ENCODE measurements around the gene NUDT11. TPM values are rescaled to one million over a fixed set of nuclear protein-coding genes. Genes with fewer than 3 reads are reported as not detected.

The NUDT11 gene
- polyA plus RNA-seq, 1 donor: 5.3 TPM

- no peak overlapping the region for H3K4me3 ChIP-seq (ENCODE audit: low read length)
- H3K36me3 ChIP-seq (ENCODE audit: control insufficient read depth, insufficient read depth, low read length): no peaks in the 10 kb centered on the region
- no peaks in the 10 kb centered on the region for H3K27me3 ChIP-seq (ENCODE audit: control insufficient read depth, insufficient read depth, low read length)
- no peak overlapping the region for H3K27ac ChIP-seq (ENCODE audit: low read length)
- WGBS (ENCODE audit: insufficient coverage, low lambda C conversion rate): no CpG with 5 or more reads among the region's 1 CpG
- no peaks in the 10 kb centered on the region for H3K4me1 ChIP-seq (ENCODE audit: control insufficient read depth, insufficient read depth, low read length)
- no peaks in the 10 kb centered on the region for H3K9me3 ChIP-seq (ENCODE audit: control insufficient read depth, low read depth, low read length)
- no peak for DNase-seq
Measured at GRCh38 chrX:51476930-51477329, 19.5 kb downstream of the NUDT11 start.

- no CpG with 5 or more reads among the region's 4 CpGs for WGBS (ENCODE audit: insufficient coverage, low lambda C conversion rate)
- DNase-seq: no peak
- no peak overlapping the region for H3K27ac ChIP-seq (ENCODE audit: low read length)
Measured at GRCh38 chrX:51463322-51463721, 33.1 kb downstream of the NUDT11 start.

GRCh38 chrX:51461053-51462044 lies 35.0 kb downstream of the NUDT11 start:
- WGBS (ENCODE audit: insufficient coverage, low lambda C conversion rate): no CpG with 5 or more reads among the region's 15 CpGs
- Histone ChIP-seq H3K9me3 (ENCODE audit: control insufficient read depth, low read depth, low read length) (no peaks in the 10 kb centered on the region), H3K27ac (ENCODE audit: low read length) (no peak overlapping the region), H3K36me3 (ENCODE audit: control insufficient read depth, insufficient read depth, low read length) (no peaks in the 10 kb centered on the region), H3K4me3 (ENCODE audit: low read length) (no peak overlapping the region), H3K4me1 (ENCODE audit: control insufficient read depth, insufficient read depth, low read length) (no peaks in the 10 kb centered on the region), H3K27me3 (ENCODE audit: control insufficient read depth, insufficient read depth, low read length) (no peaks in the 10 kb centered on the region)
- no peak for DNase-seq

More at GRCh38 chrX:51463322-51463721, 33.1 kb downstream of the NUDT11 start:
- H3K9me3 ChIP-seq (ENCODE audit: control insufficient read depth, low read depth, low read length): no peaks in the 10 kb centered on the region
- H3K27me3 ChIP-seq (ENCODE audit: control insufficient read depth, insufficient read depth, low read length): no peaks in the 10 kb centered on the region
- no peaks in the 10 kb centered on the region for H3K36me3 ChIP-seq (ENCODE audit: control insufficient read depth, insufficient read depth, low read length)
- H3K4me1 ChIP-seq (ENCODE audit: control insufficient read depth, insufficient read depth, low read length): no peaks in the 10 kb centered on the region
- no peak overlapping the region for H3K4me3 ChIP-seq (ENCODE audit: low read length)

GRCh38 chrX:51459125-51459524 lies 37.3 kb downstream of the NUDT11 start:
- Histone ChIP-seq H3K27ac (ENCODE audit: low read length) (no peak overlapping the region), H3K27me3 (ENCODE audit: control insufficient read depth, insufficient read depth, low read length) (no peaks in the 10 kb centered on the region)
- DNase-seq: no peak

GRCh38 chrX:51456814-51457213 lies 39.6 kb downstream of the NUDT11 start:
- DNase-seq: no peak
- Histone ChIP-seq H3K36me3 (ENCODE audit: control insufficient read depth, insufficient read depth, low read length) (no peaks in the 10 kb centered on the region), H3K4me3 (ENCODE audit: low read length) (no peak overlapping the region), H3K27ac (ENCODE audit: low read length) (no peak overlapping the region), H3K4me1 (ENCODE audit: control insufficient read depth, insufficient read depth, low read length) (no peaks in the 10 kb centered on the region), H3K9me3 (ENCODE audit: control insufficient read depth, low read depth, low read length) (no peaks in the 10 kb centered on the region), H3K27me3 (ENCODE audit: control insufficient read depth, insufficient read depth, low read length) (no peaks in the 10 kb centered on the region)
- no CpG with 5 or more reads among the region's 1 CpG for WGBS (ENCODE audit: insufficient coverage, low lambda C conversion rate)

More at GRCh38 chrX:51459125-51459524, 37.3 kb downstream of the NUDT11 start:
- no peaks in the 10 kb centered on the region for H3K36me3 ChIP-seq (ENCODE audit: control insufficient read depth, insufficient read depth, low read length)
- no peaks in the 10 kb centered on the region for H3K9me3 ChIP-seq (ENCODE audit: control insufficient read depth, low read depth, low read length)
- no CpG with 5 or more reads among the region's 1 CpG for WGBS (ENCODE audit: insufficient coverage, low lambda C conversion rate)
- H3K4me1 ChIP-seq (ENCODE audit: control insufficient read depth, insufficient read depth, low read length): no peaks in the 10 kb centered on the region
- H3K4me3 ChIP-seq (ENCODE audit: low read length): no peak overlapping the region

- H3K4me1 ChIP-seq (ENCODE audit: control insufficient read depth, insufficient read depth, low read length): no peaks in the 10 kb centered on the region
- no peak overlapping the region for H3K27ac ChIP-seq (ENCODE audit: low read length)
- no peaks in the 10 kb centered on the region for H3K27me3 ChIP-seq (ENCODE audit: control insufficient read depth, insufficient read depth, low read length)
- no peak for DNase-seq
- H3K9me3 ChIP-seq (ENCODE audit: control insufficient read depth, low read depth, low read length): no peaks in the 10 kb centered on the region
- H3K4me3 ChIP-seq (ENCODE audit: low read length): no peak overlapping the region
- no peaks in the 10 kb centered on the region for H3K36me3 ChIP-seq (ENCODE audit: control insufficient read depth, insufficient read depth, low read length)
- WGBS (ENCODE audit: insufficient coverage, low lambda C conversion rate): no CpG with 5 or more reads among the region's 7 CpGs
Measured at GRCh38 chrX:51456246-51456645, 40.1 kb downstream of the NUDT11 start.

GRCh38 chrX:51440365-51440764 lies 56.0 kb downstream of the NUDT11 start:
- Histone ChIP-seq H3K36me3 (ENCODE audit: control insufficient read depth, insufficient read depth, low read length) (no peaks in the 10 kb centered on the region), H3K4me1 (ENCODE audit: control insufficient read depth, insufficient read depth, low read length) (no peaks in the 10 kb centered on the region), H3K27ac (ENCODE audit: low read length) (no peak overlapping the region), H3K9me3 (ENCODE audit: control insufficient read depth, low read depth, low read length) (no peaks in the 10 kb centered on the region), H3K4me3 (ENCODE audit: low read length) (no peak overlapping the region), H3K27me3 (ENCODE audit: control insufficient read depth, insufficient read depth, low read length) (no peaks in the 10 kb centered on the region)
- no CpG with 5 or more reads among the region's 1 CpG for WGBS (ENCODE audit: insufficient coverage, low lambda C conversion rate)
- no peak for DNase-seq

Other genes starting within 250 kb of the NUDT11 start
- 4.6 TPM for gene NUDT10, start 163.8 kb downstream of the NUDT11 start, polyA plus RNA-seq
- 0.76 TPM for gene CENPVL3, start 122.3 kb upstream of the NUDT11 start, polyA plus RNA-seq
- gene CENPVL2, start 186.2 kb upstream of the NUDT11 start, polyA plus RNA-seq: 0.19 TPM
- 0.19 TPM for gene CENPVL1, start 213.9 kb upstream of the NUDT11 start, polyA plus RNA-seq
- 11.3 TPM for gene GSPT2, start 246.8 kb upstream of the NUDT11 start, polyA plus RNA-seq